ENCODE measurements around the gene TTLL10.

TTLL10 gene

GRCh38 chr1:1160281-1160930 is 13.3 kb upstream of the TTLL10 start:
- no peak for DNase-seq

GRCh38 chr1:1161078-1161682 is 12.5 kb upstream of the TTLL10 start:
- no peak for DNase-seq

- DNase-seq, result no peak
Measured at GRCh38 chr1:1161683-1162079, 12.0 kb upstream of the TTLL10 start.

- DNase-seq, result no peak
Measured at GRCh38 chr1:1162597-1163537, 10.8 kb upstream of the TTLL10 start.

- no peak for DNase-seq
Measured at GRCh38 chr1:1163538-1164070, 10.1 kb upstream of the TTLL10 start.

- no peak for DNase-seq
Measured at GRCh38 chr1:1164361-1164700, 9.3 kb upstream of the TTLL10 start.

GRCh38 chr1:1164701-1165451 is 8.8 kb upstream of the TTLL10 start:
- no peak for DNase-seq

- DNase-seq, result no peak
Measured at GRCh38 chr1:1165485-1165884, 8.2 kb upstream of the TTLL10 start.

- no peak for DNase-seq
Measured at GRCh38 chr1:1165900-1166421, 7.7 kb upstream of the TTLL10 start.

GRCh38 chr1:1166642-1167397 is 6.9 kb upstream of the TTLL10 start:
- no peak for DNase-seq

GRCh38 chr1:1167398-1167821 is 6.3 kb upstream of the TTLL10 start:
- no peak for DNase-seq

- no peak for DNase-seq
Measured at GRCh38 chr1:1167841-1168450, 5.7 kb upstream of the TTLL10 start.

- DNase-seq, result no peak
Measured at GRCh38 chr1:1168451-1169411, 4.9 kb upstream of the TTLL10 start.

- no peak for DNase-seq
Measured at GRCh38 chr1:1169429-1170214, 4.1 kb upstream of the TTLL10 start.

GRCh38 chr1:1170215-1171091 is 3.2 kb upstream of the TTLL10 start:
- DNase-seq, result no peak

GRCh38 chr1:1171161-1171545 is 2.5 kb upstream of the TTLL10 start:
- DNase-seq, result no peak

- no peak for DNase-seq
Measured at GRCh38 chr1:1171546-1172340, 1.9 kb upstream of the TTLL10 start.
